Stimulated activated CD8-positive, alpha-beta memory T cell treated with anti-CD3 and anti-CD28 coated beads, Interleukin-2, amount 100 ng/mL, for 1 hour (primary cell): ENCODE data around the gene MSANTD2.
A peak's percentile ranks its signal among the peaks of the same experiment; 100 is the strongest.
"Not testable (repeated sequence)": the region's sequence is repeated elsewhere in the genome, so short reads cannot be mapped to it uniquely, and the experiment has no call there.

ENCODE experiments used
- DNase-seq, 2 donors: peaks; one replicate each; pipeline ENCODE4 v3.0.0-alpha.2; 2020; ENCODE audit warnings: low read depth in 2 of 2

The MSANTD2 gene

DNA sequence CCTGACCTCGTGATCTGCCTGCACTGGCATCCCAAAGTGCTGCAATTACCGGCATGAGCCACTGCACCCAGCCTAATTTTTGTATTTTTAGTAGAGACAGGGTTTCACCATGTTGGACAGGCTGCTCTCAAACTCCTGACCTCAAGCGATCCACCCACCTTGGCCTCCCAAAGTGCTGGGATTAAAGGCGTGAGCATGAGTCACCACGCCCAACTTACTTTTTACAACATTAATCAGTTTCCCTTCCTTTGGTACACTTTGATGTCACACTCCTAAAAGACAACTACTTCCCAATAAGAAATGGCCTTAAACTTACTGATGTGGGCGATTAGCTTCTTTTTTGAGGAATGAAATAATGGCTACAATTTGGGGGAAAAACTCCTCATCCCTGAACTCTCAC, 29.2 kb downstream of the MSANTD2 start:
- not testable (repeated sequence) for DNase-seq

DNA sequence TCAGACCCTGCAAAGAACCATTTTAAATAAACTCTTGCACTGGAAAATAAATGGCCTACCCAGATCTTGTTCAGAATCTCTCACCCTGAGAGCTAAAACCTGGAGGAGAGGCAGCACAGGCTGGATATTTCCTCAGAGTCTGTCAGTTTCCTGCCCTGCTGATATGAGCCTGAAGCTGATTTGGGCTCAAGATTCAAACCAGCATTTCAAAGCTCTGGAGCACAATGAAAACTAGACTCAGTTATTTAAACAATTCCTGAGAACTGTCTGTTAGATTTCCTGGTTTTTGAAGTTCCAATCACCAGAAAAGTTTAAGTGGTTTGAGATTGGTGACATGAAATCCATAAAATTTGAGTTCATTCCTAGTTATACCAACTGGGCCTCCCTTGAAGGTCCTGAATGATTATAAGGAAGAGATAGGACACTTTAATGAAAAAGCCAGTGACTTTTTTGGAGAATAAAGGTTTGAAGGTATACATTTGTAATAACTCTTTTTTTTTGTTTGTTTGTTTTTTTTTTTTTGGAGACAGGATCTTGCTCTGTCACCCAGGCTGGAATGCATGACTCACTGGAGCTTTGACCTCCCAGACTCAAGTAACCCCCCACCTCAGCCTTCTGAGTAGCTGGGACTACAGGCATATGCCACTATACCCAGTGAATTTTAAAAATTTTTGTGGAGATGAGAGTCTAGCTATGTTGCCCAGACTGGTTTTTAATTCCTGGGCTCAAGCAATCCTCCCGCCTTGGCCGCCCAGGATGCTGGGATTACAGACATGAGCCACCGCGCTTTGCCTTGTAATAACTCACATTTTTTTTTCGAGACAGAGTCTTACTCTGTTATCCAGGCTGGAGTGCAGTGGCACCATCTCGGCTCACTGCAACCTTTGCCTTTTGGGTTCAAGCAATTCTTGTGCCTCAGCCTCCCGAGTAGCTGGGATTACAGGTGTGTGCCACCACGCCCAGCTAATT, 30.1 kb downstream of the MSANTD2 start:
- DNase-seq, result no peak

GRCh38 chr11:124768914-124769313, 31.3 kb downstream of the MSANTD2 start:
- no peak for DNase-seq

DNA sequence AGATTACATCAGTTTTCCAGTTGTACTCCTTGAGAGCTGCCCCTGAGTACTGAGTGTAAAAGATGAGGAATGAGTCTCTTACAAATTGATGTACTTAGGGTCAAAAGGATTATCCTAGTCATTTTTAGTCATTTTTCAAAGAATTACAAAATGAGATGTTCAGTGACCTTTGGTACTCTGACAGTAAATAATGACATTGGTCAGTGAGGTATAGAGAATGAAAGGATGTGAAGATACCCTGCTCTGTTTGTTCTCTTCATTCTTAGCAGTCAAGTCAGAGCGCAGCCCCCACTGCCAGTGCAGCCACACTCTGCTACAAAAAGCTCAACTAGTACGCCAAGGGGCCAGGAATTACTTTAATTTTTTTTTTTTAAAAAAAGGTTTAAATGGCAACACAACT, 34.0 kb downstream of the MSANTD2 start:
- DNase-seq, result no peak

GRCh38 chr11:124763156-124763947, 36.9 kb downstream of the MSANTD2 start:
- peak; percentile 71 to 79 for DNase-seq

DNA sequence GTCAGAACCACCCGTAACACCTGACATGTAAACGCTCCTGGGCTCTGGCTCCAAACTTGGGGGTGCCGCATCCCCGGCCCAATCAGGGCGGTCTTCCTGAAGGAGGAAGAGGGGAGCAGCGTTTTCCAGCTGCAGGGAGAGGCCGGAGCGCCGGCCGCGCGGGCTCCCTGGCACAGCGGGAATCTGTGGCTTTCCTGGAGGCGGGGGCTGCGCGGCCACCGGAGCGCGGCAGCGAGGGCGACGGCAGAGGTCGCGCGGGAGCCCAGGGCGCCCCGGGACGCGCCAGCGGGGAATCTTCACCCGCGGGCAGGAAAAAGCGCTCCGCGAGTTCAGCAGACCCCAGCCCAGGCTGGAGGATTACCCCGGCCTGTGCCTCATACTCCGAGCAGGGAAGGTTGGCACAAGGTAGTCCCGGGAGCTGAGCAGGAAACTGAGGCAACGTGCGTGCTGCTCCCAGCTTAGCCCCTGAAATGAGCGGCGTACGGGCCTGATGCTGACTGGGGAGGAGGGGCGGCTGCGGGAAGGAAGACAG, 37.5 kb downstream of the MSANTD2 start:
- DNase-seq, result no peak

GRCh38 chr11:124762105-124762623, 38.0 kb downstream of the MSANTD2 start, which contains the start of gene ESAM:
Gene ESAM (minus strand): TSS chr11:124762290. CDS start chr11:124762154, 136 bp downstream.
- DNase-seq, result peak; percentile 45 to 57

GRCh38 chr11:124761301-124762104, 38.7 kb downstream of the MSANTD2 start:
- DNase-seq, result no peak

DNA sequence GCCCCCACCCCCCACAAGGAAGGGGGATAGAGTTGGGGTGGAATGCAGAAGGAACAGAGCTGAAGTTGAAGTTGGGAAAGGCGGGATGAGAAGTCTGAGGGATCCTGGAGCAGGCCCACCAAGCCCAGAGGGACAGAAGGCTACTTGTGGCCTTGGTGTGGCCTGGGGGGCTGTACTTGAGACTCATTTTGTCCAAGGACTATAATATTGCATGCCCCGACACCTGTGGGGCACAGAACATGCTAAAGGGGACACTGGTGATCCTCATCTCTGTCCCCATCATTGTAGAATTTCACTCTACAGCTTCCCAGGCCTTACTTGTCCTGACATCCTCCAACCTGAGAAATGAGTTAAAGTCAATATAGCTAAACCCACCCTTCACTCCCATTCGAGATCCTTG, 39.4 kb downstream of the MSANTD2 start:
- DNase-seq, result no peak

DNA sequence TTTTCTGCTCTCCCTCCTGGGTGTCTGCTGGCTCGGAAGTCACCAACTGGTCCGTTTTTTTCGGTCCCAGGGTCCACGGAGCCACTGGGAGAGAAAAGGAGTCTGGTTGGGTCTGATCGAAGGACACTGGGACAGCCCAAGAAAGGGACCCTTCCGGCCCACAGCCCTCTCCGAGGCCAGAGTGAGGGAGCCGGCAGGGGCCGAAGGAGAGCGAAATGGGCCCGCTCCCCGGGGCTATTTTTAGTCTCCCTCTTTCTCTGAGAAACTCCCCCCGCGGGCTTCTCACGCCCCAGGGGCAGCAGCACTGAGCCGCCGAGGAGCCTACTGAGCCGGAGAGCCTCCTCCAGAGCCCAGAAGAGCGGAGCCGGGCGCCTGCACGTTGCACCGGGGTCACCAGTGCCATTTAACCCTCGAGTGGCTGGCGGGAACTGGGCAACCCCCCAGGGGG, 40.0 kb downstream of the MSANTD2 start:
- no peak for DNase-seq

GRCh38 chr11:124759266-124760204, 40.7 kb downstream of the MSANTD2 start:
- DNase-seq, result no peak

- peak; percentile 28 to 37 for DNase-seq
Measured at GRCh38 chr11:124758355-124759265, 41.6 kb downstream of the MSANTD2 start.

- DNase-seq, result no peak
Measured at GRCh38 chr11:124757320-124757719, 42.9 kb downstream of the MSANTD2 start.

DNA sequence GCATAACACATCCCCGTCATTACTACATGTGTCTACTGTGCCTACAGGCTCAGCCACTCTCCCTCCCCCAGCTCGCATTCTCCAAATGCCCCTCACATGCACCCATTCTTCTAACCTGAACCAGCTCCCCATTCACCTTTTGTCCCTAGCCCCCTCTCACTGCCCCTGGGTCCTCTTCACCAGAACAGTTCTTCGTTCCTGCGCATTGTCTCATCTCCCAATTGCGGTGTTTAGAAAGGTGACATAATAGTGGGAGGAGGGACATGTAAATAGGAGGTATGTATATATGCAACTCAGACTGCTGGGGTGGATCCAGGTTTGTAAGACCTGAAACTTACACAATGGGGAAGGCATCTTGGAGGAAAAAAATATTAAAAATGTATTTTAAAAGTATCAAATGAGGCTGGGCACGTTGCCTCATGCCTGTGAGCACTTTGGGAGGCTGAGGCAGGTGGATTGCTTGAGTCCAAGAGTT, 43.4 kb downstream of the MSANTD2 start:
- no peak for DNase-seq

DNA sequence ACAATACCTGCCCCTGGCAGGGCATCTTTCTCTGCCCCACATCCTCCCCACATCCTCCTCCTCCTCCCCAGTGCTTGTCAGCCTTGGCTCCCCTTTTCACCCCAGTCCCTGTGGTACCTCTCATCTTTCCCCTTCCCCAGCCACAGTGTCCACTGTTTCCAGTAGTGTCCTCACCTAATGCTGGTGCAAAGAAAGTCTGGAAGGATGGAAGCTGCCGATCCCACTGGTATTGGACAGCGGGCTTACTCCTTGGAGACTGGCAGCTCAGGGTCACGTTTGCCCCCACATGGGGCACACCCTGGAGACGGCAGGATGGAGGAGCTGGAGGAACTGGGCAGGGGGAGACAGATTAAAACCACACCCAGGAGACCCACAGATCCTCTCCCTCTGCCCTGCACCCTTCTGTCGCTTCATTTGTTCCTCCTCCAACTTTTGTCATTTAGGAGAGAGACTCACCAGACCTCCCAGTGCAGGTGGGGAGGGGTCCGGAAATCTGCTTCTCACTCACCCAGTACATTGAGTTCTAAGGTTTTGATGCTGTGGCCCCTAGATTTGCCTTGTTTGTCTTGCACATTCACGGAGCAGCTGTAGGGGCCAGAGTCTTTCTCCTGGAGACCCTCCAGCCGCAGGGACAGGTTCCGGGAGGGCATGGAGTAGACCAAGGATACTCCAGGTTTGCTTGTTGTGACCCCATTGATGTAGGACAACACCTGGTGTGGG, 44.0 kb downstream of the MSANTD2 start:
- no peak for DNase-seq

GRCh38 chr11:124754710-124755109, 45.5 kb downstream of the MSANTD2 start:
- DNase-seq, result no peak

DNA sequence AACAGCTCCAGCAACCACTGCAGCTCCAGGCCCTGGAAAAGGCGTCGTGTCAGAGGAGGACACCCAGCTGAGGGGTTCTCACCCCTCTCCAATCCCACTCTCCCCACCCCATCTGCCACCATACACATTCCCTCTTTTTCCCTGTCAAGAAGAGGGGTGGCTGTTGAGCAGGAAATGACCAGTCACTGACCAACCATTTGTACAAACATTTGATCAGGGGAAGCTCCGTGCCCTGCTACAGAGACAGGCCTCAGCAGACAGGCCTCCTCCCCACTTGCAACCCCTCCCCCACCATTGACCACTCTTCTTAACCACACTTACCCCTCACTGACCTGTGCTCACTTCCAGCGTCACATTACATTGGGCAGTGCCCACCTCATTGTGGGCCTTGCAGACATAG, 45.9 kb downstream of the MSANTD2 start:
- DNase-seq, result no peak

- no peak for DNase-seq
Measured at GRCh38 chr11:124753624-124754023, 46.6 kb downstream of the MSANTD2 start.
